Mucosa of descending colon (tissue), 3 donors: ENCODE measurements around the gene ATP13A3. TPM values are rescaled to one million over a fixed set of nuclear protein-coding genes. Genes with fewer than 3 reads are reported as not detected.
A peak's percentile ranks its signal among the peaks of the same experiment; 100 is the strongest.
"Not testable (repeated sequence)": the region's sequence is repeated elsewhere in the genome, so short reads cannot be mapped to it uniquely, and the experiment has no call there.

Experiments used
- ATAC-seq: fragments of 200-7000 bp; cut with Tn5 transposase; one replicate; pipeline ENCODE4 v1.9.1; 2020; ENCODE audit warnings: mild to moderate bottlenecking, moderate library complexity
- DNase-seq, 3 donors: peaks; one replicate each; pipeline ENCODE4 v3.0.0-alpha.2; 2020
- H3K36me3 ChIP-seq: fragments of 200-600 bp; one replicate; pipeline ENCODE4 v1.8.0; 2021; ENCODE audit warnings: low read depth, mild to moderate bottlenecking
- H3K4me1 ChIP-seq: fragments of 200-600 bp; one replicate; pipeline ENCODE4 v1.8.0; 2021; ENCODE audit warnings: low read depth, mild to moderate bottlenecking
- H3K4me3 ChIP-seq: fragments of 200-600 bp; one replicate; pipeline ENCODE4 v1.8.0; 2021; ENCODE audit warnings: mild to moderate bottlenecking
- H3K9me3 ChIP-seq: fragments of 200-600 bp; one replicate; pipeline ENCODE4 v1.8.0; 2021; ENCODE audit warnings: mild to moderate bottlenecking
- CTCF ChIP-seq: fragments of 200-600 bp; IDR thresholded peaks from one replicate; pipeline ENCODE4 v1.8.0; 2022; ENCODE audit warnings: antibody characterized with exemption, mild to moderate bottlenecking
- intact Hi-C, 2 donors: fragments of 100-400 bp; cut with DNase I in 1 of 2; cut with micrococcal nuclease in 1 of 2; formaldehyde crosslinking; loops; one replicate each; pipeline versions ENCODE4 v1.11.0 to v1.11.1; 2022; cut with DNase I, micrococcal nuclease
- total RNA-seq, 3 donors: library from RNA; stranded (reverse); fragmentation: NEBNext Ultra II Directional in 2 of 3; extraction: Animal tissue kit (Norgen Biotek cat#: 25700) in 2 of 3; gene quantifications; one replicate each; pipeline versions ENCODE4 v1.2.1 to v1.2.4, GENCODE V29; 2021 to 2023
- donor health status: DM: no; HTN: no; CAD: no; lungs with moderate emphysema.
- donor health status: DM: no; HTN: no; CAD: no.
- donor health status: DM: no; HTN: yes; CAD: no.

ATP13A3 gene
- total RNA-seq, 3 donors from 2014 or later: 76.2 to 96.1 (median 83.9) TPM

GRCh38 chr3:194483850-194484249 is 3.0 kb downstream of the ATP13A3 start:
- Histone ChIP-seq H3K4me3 (no peak overlapping the region), H3K36me3 (no peaks in the 10 kb centered on the region), H3K4me1 (peaks cover 21% of the 10 kb centered on the region), H3K9me3 (no peaks in the 10 kb centered on the region)
- ATAC-seq (no peak), DNase-seq (no peak)
- intact Hi-C loops: no loop called here
- no peak for TF ChIP-seq CTCF

GRCh38 chr3:194482830-194483229 is 4.0 kb downstream of the ATP13A3 start:
- intact Hi-C loops, ATAC-seq, H3K36me3 ChIP-seq, DNase-seq, H3K4me3 ChIP-seq, H3K9me3 ChIP-seq: not testable (repeated sequence)
- H3K4me1 ChIP-seq: peaks cover 19% of the 10 kb centered on the region

- intact Hi-C loops: no loop called here
- no peak for TF ChIP-seq CTCF
- Histone ChIP-seq H3K4me1 (peaks cover 13% of the 10 kb centered on the region), H3K36me3 (no peaks in the 10 kb centered on the region), H3K9me3 (no peaks in the 10 kb centered on the region), H3K4me3 (no peak overlapping the region)
- no peak for DNase-seq
- no peak for ATAC-seq
Measured at GRCh38 chr3:194482196-194482593, 4.6 kb downstream of the ATP13A3 start.

- intact Hi-C loops: no loop called here
- ATAC-seq: no peak
Measured at GRCh38 chr3:194481525-194482195, 5.1 kb downstream of the ATP13A3 start.

GRCh38 chr3:194481103-194481502 is 5.7 kb downstream of the ATP13A3 start:
- intact Hi-C loops: no loop called here
- no peaks in the 10 kb centered on the region for H3K36me3 ChIP-seq
- no peak for TF ChIP-seq CTCF
- no peak for DNase-seq
- H3K4me3 ChIP-seq: no peak overlapping the region
- no peak for ATAC-seq
- no peaks in the 10 kb centered on the region for H3K9me3 ChIP-seq
- peaks cover 20% of the 10 kb centered on the region for H3K4me1 ChIP-seq

More at GRCh38 chr3:194481525-194482195, 5.1 kb downstream of the ATP13A3 start:
- H3K9me3 ChIP-seq: no peaks in the 10 kb centered on the region
- H3K4me3 ChIP-seq: no peak overlapping the region
- no peaks in the 10 kb centered on the region for H3K36me3 ChIP-seq
- no peak for TF ChIP-seq CTCF
- no peak for DNase-seq
- peaks cover 16% of the 10 kb centered on the region for H3K4me1 ChIP-seq

GRCh38 chr3:194476784-194477183 is 10.0 kb downstream of the ATP13A3 start:
- H3K4me1 ChIP-seq: peaks cover 15% of the 10 kb centered on the region
- ATAC-seq (peak; percentile 82), DNase-seq (peak in 1 of 3 donors; percentile 49)
- intact Hi-C loops: loop anchor here in 1 of 2 donors (5.0 kb wide), 1 partner anchor 111 kb away; no protein-coding TSS in a partner anchor
- H3K4me3 ChIP-seq: no peak overlapping the region
- no peaks in the 10 kb centered on the region for H3K36me3 ChIP-seq
- no peak for TF ChIP-seq CTCF
- no peaks in the 10 kb centered on the region for H3K9me3 ChIP-seq
